Measurements from ENCODE around the gene CHD2.

- no peak for TF ChIP-seq CTCF (IDR thresholded peaks at IDR 0.05; ENCODE audit: borderline replicate concordance, extremely low read depth, low read length, poor library complexity, severe bottlenecking)
- no peak for TF ChIP-seq EZH2 (IDR thresholded peaks at IDR 0.05; ENCODE audit: borderline replicate concordance, low read depth, low read length, severe bottlenecking)
These were observed 20.6 kb downstream of the CHD2 start for GRCh38 chr15:92920595-92921161.
